GM23338 (cell line): ENCODE results near the gene FOXP1. TPM values are rescaled to one million over a fixed set of nuclear protein-coding genes. Genes with fewer than 3 reads are reported as not detected.

Source experiments
- ATAC-seq: fragments of 200-7000 bp; cut with Tn5 transposase; 3 replicates; pipeline ENCODE4 v1.9.1; 2020
- DNase-seq: peaks from one replicate; pipeline ENCODE4 v3.0.0-alpha.2; 2015; ENCODE audit warnings: low spot score
- H2AFZ ChIP-seq: fragments of 200-600 bp; sonication (generic); 2 replicates; pipeline ENCODE4 v1.8.0; 2016; ENCODE audit warnings: antibody characterized with exemption, mild to moderate bottlenecking, moderate library complexity
- H3F3A ChIP-seq: fragments of 200-600 bp; sonication (generic); replicated peaks from 2 replicates; pipeline ENCODE4 v1.8.0; 2017; ENCODE audit warnings: antibody characterized with exemption, mixed run types, low read depth
- H3K27ac ChIP-seq: fragments of 200-600 bp; sonication (generic); 2 replicates; pipeline ENCODE4 v1.6.1; 2016; ENCODE audit warnings: low read depth
- H3K27me3 ChIP-seq: fragments of 200-600 bp; sonication (generic); 2 replicates; pipeline ENCODE4 v1.8.0; 2016; ENCODE audit warnings: mild to moderate bottlenecking, mixed run types, moderate library complexity; ENCODE audit not compliant: insufficient read depth
- H3K36me3 ChIP-seq: fragments of 200-600 bp; sonication (generic); 2 replicates; pipeline ENCODE4 v1.8.0; 2016; ENCODE audit warnings: mild to moderate bottlenecking; ENCODE audit not compliant: insufficient read depth
- H3K4me1 ChIP-seq: fragments of 200-600 bp; sonication (generic); 2 replicates; pipeline ENCODE4 v1.8.0; 2016; ENCODE audit warnings: mild to moderate bottlenecking, moderate library complexity; ENCODE audit not compliant: insufficient read depth
- H3K4me2 ChIP-seq: fragments of 200-600 bp; sonication (generic); 2 replicates; pipeline ENCODE4 v1.7.1; 2017; ENCODE audit warnings: mixed run types
- H3K4me3 ChIP-seq: fragments of 200-600 bp; sonication (generic); 2 replicates; pipeline ENCODE4 v1.6.1; 2016; ENCODE audit warnings: mixed run types
- H3K79me2 ChIP-seq: fragments of 200-600 bp; sonication (generic); replicated peaks from 2 replicates; pipeline ENCODE4 v1.8.0; 2017; ENCODE audit warnings: mild to moderate bottlenecking; ENCODE audit not compliant: insufficient read depth
- H3K9me2 ChIP-seq: fragments of 200-600 bp; sonication (generic); 2 replicates; pipeline ENCODE4 v1.8.0; 2017; ENCODE audit not compliant: insufficient read depth
- H4K20me1 ChIP-seq: fragments of 200-600 bp; sonication (generic); replicated peaks from 2 replicates; pipeline ENCODE4 v1.8.0; 2017; ENCODE audit warnings: mild to moderate bottlenecking; ENCODE audit not compliant: insufficient read depth
- H3K27ac Mint-ChIP-seq: 2 replicates; pipeline ENCODE4 v1.8.0; 2020; ENCODE audit warnings: inconsistent platforms, mild to moderate bottlenecking, moderate library complexity, mixed read lengths
- H3K27me3 Mint-ChIP-seq: 3 replicates; pipeline ENCODE4 v1.8.0; 2022; ENCODE audit warnings: low read depth, mild to moderate bottlenecking, moderate library complexity, mixed read lengths, inconsistent platforms; ENCODE audit not compliant: insufficient read depth, poor library complexity
- H3K36me3 Mint-ChIP-seq: 3 replicates; pipeline ENCODE4 v1.8.0; 2021; ENCODE audit warnings: low read depth, mild to moderate bottlenecking, inconsistent platforms, moderate library complexity, mixed read lengths
- H3K4me1 Mint-ChIP-seq: 3 replicates; pipeline ENCODE4 v1.8.0; 2020; ENCODE audit warnings: mild to moderate bottlenecking, inconsistent platforms, mixed read lengths
- H3K4me3 Mint-ChIP-seq: 3 replicates; pipeline ENCODE4 v1.8.0; 2021; ENCODE audit warnings: moderate library complexity, mild to moderate bottlenecking, inconsistent platforms, mixed read lengths
- H3K9me3 Mint-ChIP-seq: 3 replicates; pipeline ENCODE4 v1.8.0; 2020; ENCODE audit warnings: moderate library complexity, mild to moderate bottlenecking, inconsistent platforms, mixed read lengths
- CREB1 ChIP-seq: fragments of 250-450 bp; sonication (Bioruptor Pico); IDR thresholded peaks from 2 replicates; pipeline ENCODE4 v1.5.0; 2020; ENCODE audit warnings: low read depth, mild to moderate bottlenecking, moderate library complexity
- ETS1 ChIP-seq: IDR thresholded peaks from 2 replicates; pipeline ENCODE4 v1.6.1; 2016; ENCODE audit warnings: antibody characterized with exemption
- EZH2phosphoT487 ChIP-seq: fragments of 200-600 bp; sonication (generic); IDR thresholded peaks from one replicate; pipeline ENCODE4 v1.8.1; 2018; ENCODE audit warnings: antibody characterized with exemption; ENCODE audit not compliant: unreplicated experiment
- JUNB ChIP-seq: IDR thresholded peaks from one replicate; pipeline ENCODE4 v1.6.1; 2016; ENCODE audit warnings: antibody characterized with exemption; ENCODE audit not compliant: unreplicated experiment
- POLR2AphosphoS5 ChIP-seq: IDR thresholded peaks from 2 replicates; pipeline ENCODE4 v1.6.1; 2016; ENCODE audit warnings: antibody characterized with exemption, low read depth
- STAT1 ChIP-seq: IDR thresholded peaks from one replicate; pipeline ENCODE4 v1.6.1; 2016; ENCODE audit warnings: antibody characterized with exemption; ENCODE audit not compliant: unreplicated experiment
- ZNF114 ChIP-seq: fragments of 250-450 bp; sonication (Bioruptor Pico); IDR thresholded peaks from 2 replicates; pipeline ENCODE4 v1.5.0; 2020; ENCODE audit warnings: mild to moderate bottlenecking, moderate library complexity
- ZNF331 ChIP-seq: fragments of 250-450 bp; sonication (Bioruptor Pico); IDR thresholded peaks from 2 replicates; pipeline ENCODE4 v1.5.0; 2020; ENCODE audit warnings: low read depth, mild to moderate bottlenecking, moderate library complexity
- ZNF462 ChIP-seq: fragments of 250-450 bp; sonication (Bioruptor Pico); IDR thresholded peaks from 2 replicates; pipeline ENCODE4 v1.5.0; 2020; ENCODE audit warnings: mild to moderate bottlenecking, moderate library complexity
- polyA plus RNA-seq: library from polyadenylated mRNA; unstranded; fragments of >200 nt; fragmentation: Nextera tagmentation; extraction: Ambion mirVana; gene quantifications from 2 replicates; pipeline ENCODE4 v1.2.1, GENCODE V29; 2016
- total RNA-seq: library from RNA; depleted of rRNA; stranded (reverse); fragments of >200 nt; shearing (Covaris generic); gene quantifications from 2 replicates; pipeline ENCODE4 v1.2.3, GENCODE V29; 2014

The FOXP1 gene
- total and polyA plus RNA-seq, 2 experiments from 2014 or later: 32.9 to 35.5 TPM

- no peak overlapping the region for H3K4me2 ChIP-seq
- H3K27me3 Mint-ChIP-seq: peaks cover 4% of the 10 kb centered on the region
- DNase-seq (peak; percentile 13), ATAC-seq (peak; percentile 9; the same call in 2 of the 3 replicates)
- H3K27ac Mint-ChIP-seq: peak overlapping the region; percentile 57; the same call in 1 of the 2 replicates
- peaks cover 47% of the 10 kb centered on the region for H3K4me1 Mint-ChIP-seq
- no peaks in the 10 kb centered on the region for H3K79me2 ChIP-seq
- no peak overlapping the region for H3K4me3 ChIP-seq
- no peak overlapping the region for H2AFZ ChIP-seq
- H3K9me3 Mint-ChIP-seq: no peaks in the 10 kb centered on the region
- H3K4me3 Mint-ChIP-seq: no peak overlapping the region
- no peaks in the 10 kb centered on the region for H3K36me3 ChIP-seq
- peaks cover 32% of the 10 kb centered on the region for H3K4me1 ChIP-seq
- H3K9me2 ChIP-seq: no peaks in the 10 kb centered on the region
- no peaks in the 10 kb centered on the region for H3K27me3 ChIP-seq
- no peaks in the 10 kb centered on the region for H3K36me3 Mint-ChIP-seq
- TF ChIP-seq STAT1: no peak
- TF ChIP-seq ZNF114: no peak
- TF ChIP-seq ZNF462 (CRISPR knock-in tag): peak; percentile 7; the same call in 1 of the 2 replicates
- no peak overlapping the region for H3K27ac ChIP-seq
- no peaks in the 10 kb centered on the region for H4K20me1 ChIP-seq
- no peaks in the 10 kb centered on the region for H3F3A ChIP-seq
These were observed 273.1 kb downstream of the FOXP1 start for GRCh38 chr3:71310359-71310979.

GRCh38 chr3:71309886-71310285, 273.6 kb downstream of the FOXP1 start:
- Mint-ChIP-seq H3K27ac (no peak overlapping the region), H3K36me3 (no peaks in the 10 kb centered on the region), H3K9me3 (no peaks in the 10 kb centered on the region), H3K27me3 (peaks cover 2% of the 10 kb centered on the region), H3K4me3 (no peak overlapping the region), H3K4me1 (peaks cover 47% of the 10 kb centered on the region)
- H3K79me2 ChIP-seq: no peaks in the 10 kb centered on the region
- no peak overlapping the region for H2AFZ ChIP-seq
- no peak for TF ChIP-seq ZNF114
- no peak for TF ChIP-seq JUNB
- no peak for TF ChIP-seq EZH2phosphoT487
- TF ChIP-seq CREB1 (CRISPR knock-in tag): no peak
- TF ChIP-seq ETS1: no peak
- no peak for TF ChIP-seq POLR2AphosphoS5
- TF ChIP-seq ZNF331 (CRISPR knock-in tag): no peak
- H3K9me2 ChIP-seq: no peaks in the 10 kb centered on the region
- no peak overlapping the region for H3K4me3 ChIP-seq
- peaks cover 32% of the 10 kb centered on the region for H3K4me1 ChIP-seq
- no peak overlapping the region for H3K27ac ChIP-seq
- no peaks in the 10 kb centered on the region; the same call in 1 of the 2 replicates for H3F3A ChIP-seq
- H3K27me3 ChIP-seq: no peaks in the 10 kb centered on the region
- ATAC-seq (no peak), DNase-seq (no peak)
- no peak overlapping the region for H3K4me2 ChIP-seq
- H3K36me3 ChIP-seq: no peaks in the 10 kb centered on the region
- H4K20me1 ChIP-seq: no peaks in the 10 kb centered on the region
